Activated CD8-positive, alpha-beta memory T cell treated with anti-CD3 and anti-CD28 coated beads for 4 hours (primary cell): Measurements from ENCODE around the gene KCP.

ENCODE experiments used
- DNase-seq, 2 donors: peaks; one replicate each; pipeline ENCODE4 v3.0.0-alpha.2; 2020; ENCODE audit warnings: low read depth in 2 of 2

Gene KCP

GRCh38 chr7:128887169-128888038, 23.1 kb downstream of the KCP start:
- no peak for DNase-seq

GRCh38 chr7:128886391-128887168, 23.9 kb downstream of the KCP start:
- no peak for DNase-seq

- no peak for DNase-seq
Observed at GRCh38 chr7:128885370-128886187, 24.9 kb downstream of the KCP start.

- DNase-seq = no peak
Observed at GRCh38 chr7:128884561-128885369, 25.7 kb downstream of the KCP start.

- peak; percentile 67 to 74 for DNase-seq
Observed at GRCh38 chr7:128883622-128884448, 26.7 kb downstream of the KCP start.

GRCh38 chr7:128882134-128882533, 28.4 kb downstream of the KCP start:
- DNase-seq = no peak

GRCh38 chr7:128881458-128882125, 28.9 kb downstream of the KCP start:
- no peak for DNase-seq

GRCh38 chr7:128880791-128881457, 29.6 kb downstream of the KCP start:
- DNase-seq = no peak

- DNase-seq = no peak
Observed at GRCh38 chr7:128879939-128880746, 30.4 kb downstream of the KCP start.

GRCh38 chr7:128879461-128879938, 31.0 kb downstream of the KCP start:
- no peak for DNase-seq

GRCh38 chr7:128878226-128879105, 32.0 kb downstream of the KCP start:
- no peak for DNase-seq

- DNase-seq = no peak
Observed at GRCh38 chr7:128877756-128878120, 32.8 kb downstream of the KCP start.

- DNase-seq = no peak
Observed at GRCh38 chr7:128876978-128877755, 33.3 kb downstream of the KCP start.

GRCh38 chr7:128876586-128876977, 33.9 kb downstream of the KCP start:
- DNase-seq = no peak

GRCh38 chr7:128876127-128876526, 34.4 kb downstream of the KCP start:
- no peak for DNase-seq

- no peak for DNase-seq
Observed at GRCh38 chr7:128875523-128875948, 35.0 kb downstream of the KCP start.
